Psoas muscle (tissue), 8 donors: ENCODE measurements around the gene ARL15. TPM values are rescaled to one million over a fixed set of nuclear protein-coding genes. Genes with fewer than 3 reads are reported as not detected.

Experiments
- ATAC-seq, 4 donors: fragments of 200-7000 bp; cut with Tn5 transposase; one replicate each; pipeline ENCODE4 v1.9.1; 2020; ENCODE audit warnings: moderate library complexity in 3 of 4, mild to moderate bottlenecking in 2 of 4
- DNase-seq, 2 donors: peaks; one replicate each; pipeline ENCODE4 v3.0.0-alpha.2; 2020
- H3K27ac ChIP-seq: fragments of 200-600 bp; one replicate; pipeline ENCODE4 v1.8.0; 2022
- H3K27me3 ChIP-seq, 3 donors: fragments of 200-600 bp in 1 of 3; one replicate each; pipeline versions ENCODE4 v1.6.1 to v1.8.0; 2013 to 2022; ENCODE audit warnings: low read length in 2 of 3, mild to moderate bottlenecking in 2 of 3, moderate library complexity in 1 of 3; ENCODE audit not compliant: insufficient read depth in 3 of 3
- H3K36me3 ChIP-seq, 2 donors: fragments of 200-600 bp in 1 of 2; one replicate each; pipeline versions ENCODE4 v1.6.1 to v1.8.0; 2013 to 2022; ENCODE audit warnings: low read depth in 1 of 2, mild to moderate bottlenecking in 1 of 2, moderate library complexity in 1 of 2; ENCODE audit not compliant: insufficient read depth in 1 of 2
- H3K4me1 ChIP-seq: fragments of 200-600 bp; one replicate; pipeline ENCODE4 v1.8.0; 2022
- H3K4me3 ChIP-seq: fragments of 200-600 bp; one replicate; pipeline ENCODE4 v1.8.0; 2022; ENCODE audit warnings: mild to moderate bottlenecking
- H3K9me3 ChIP-seq: fragments of 200-600 bp; one replicate; pipeline ENCODE4 v1.8.0; 2022
- WGBS, 3 donors: extraction: QIAGEN DNeasy Blood & Tissue Kit; methylation state at CpG; one replicate each; pipeline versions ENCODE4 v1.1.6 to v1.1.7; 2013; 5-methylcytosine and 5-hydroxymethylcytosine counted together
- intact Hi-C, 2 donors: fragments of 100-400 bp; cut with DNase I; formaldehyde crosslinking; loops; one replicate each; pipeline versions ENCODE4 v1.11.0 to v1.14.2; 2022
- polyA plus RNA-seq, 3 donors: library from polyadenylated mRNA; stranded (reverse); fragments of 200-250 nt; gene quantifications; one replicate each; pipeline ENCODE4 v1.2.3, GENCODE V29; 2013
- total RNA-seq, 4 donors: library from RNA; stranded (reverse); fragmentation: NEBNext Ultra II Directional in 2 of 4; extraction: Animal tissue kit (Norgen Biotek cat#: 25700) in 2 of 4; gene quantifications; one replicate each; pipeline versions ENCODE4 v1.2.1 to v1.2.4, GENCODE V29; 2021 to 2023
- TF ChIP-seq, protein P1 (sequence below): fragments of 200-600 bp; IDR thresholded peaks from one replicate; pipeline ENCODE4 v1.8.0; 2022; ENCODE audit warnings: antibody characterized with exemption
- donor health status: healthy with polysubstance abuse.
- donor health status: DM: no; HTN: no; CAD: no; lungs with moderate emphysema.
- donor health status: Bipolar disorder and iron deficiency.
- donor health status: healthy.
- donor health status: DM: yes; HTN: yes; CAD: no.
- donor health status: DM: no; HTN: no; CAD: no.
- donor health status: DM: no; HTN: no; CAD: no.
- donor health status: DM: yes; HTN: yes; CAD: no.

ARL15 gene
- total and polyA plus RNA-seq, 7 donors, result 2.5 to 8.9 (median 4.6) TPM

- TF ChIP-seq, protein P1, sequence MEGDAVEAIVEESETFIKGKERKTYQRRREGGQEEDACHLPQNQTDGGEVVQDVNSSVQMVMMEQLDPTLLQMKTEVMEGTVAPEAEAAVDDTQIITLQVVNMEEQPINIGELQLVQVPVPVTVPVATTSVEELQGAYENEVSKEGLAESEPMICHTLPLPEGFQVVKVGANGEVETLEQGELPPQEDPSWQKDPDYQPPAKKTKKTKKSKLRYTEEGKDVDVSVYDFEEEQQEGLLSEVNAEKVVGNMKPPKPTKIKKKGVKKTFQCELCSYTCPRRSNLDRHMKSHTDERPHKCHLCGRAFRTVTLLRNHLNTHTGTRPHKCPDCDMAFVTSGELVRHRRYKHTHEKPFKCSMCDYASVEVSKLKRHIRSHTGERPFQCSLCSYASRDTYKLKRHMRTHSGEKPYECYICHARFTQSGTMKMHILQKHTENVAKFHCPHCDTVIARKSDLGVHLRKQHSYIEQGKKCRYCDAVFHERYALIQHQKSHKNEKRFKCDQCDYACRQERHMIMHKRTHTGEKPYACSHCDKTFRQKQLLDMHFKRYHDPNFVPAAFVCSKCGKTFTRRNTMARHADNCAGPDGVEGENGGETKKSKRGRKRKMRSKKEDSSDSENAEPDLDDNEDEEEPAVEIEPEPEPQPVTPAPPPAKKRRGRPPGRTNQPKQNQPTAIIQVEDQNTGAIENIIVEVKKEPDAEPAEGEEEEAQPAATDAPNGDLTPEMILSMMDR, result no peak
- intact Hi-C loops, result no loop called here
- H3K27me3 ChIP-seq, result no peaks in the 10 kb centered on the region
- no peaks in the 10 kb centered on the region for H3K36me3 ChIP-seq
- no peak overlapping the region for H3K27ac ChIP-seq
- ATAC-seq (no peak), DNase-seq (no peak)
- 54 to 66% (median 64%) methylated on average over 5 of the region's 5 CpGs for WGBS, 3 donors
- no peak overlapping the region for H3K4me3 ChIP-seq
- H3K4me1 ChIP-seq, result no peaks in the 10 kb centered on the region
- H3K9me3 ChIP-seq, result no peaks in the 10 kb centered on the region
Observed at GRCh38 chr5:54136516-54137440, 173.6 kb downstream of the ARL15 start.

GRCh38 chr5:54135042-54135441, 175.3 kb downstream of the ARL15 start:
- Histone ChIP-seq H3K4me3 (no peak overlapping the region), H3K27me3 (no peaks in the 10 kb centered on the region), H3K27ac (no peak overlapping the region), H3K4me1 (no peaks in the 10 kb centered on the region), H3K9me3 (no peaks in the 10 kb centered on the region), H3K36me3 (no peaks in the 10 kb centered on the region)
- intact Hi-C loops, result no loop called here
- WGBS, 3 donors, result 43 to 59% (median 58%) methylated on average over 2 of the region's 2 CpGs
- TF ChIP-seq, protein P1, result no peak
- DNase-seq (no peak), ATAC-seq (no peak)

DNA sequence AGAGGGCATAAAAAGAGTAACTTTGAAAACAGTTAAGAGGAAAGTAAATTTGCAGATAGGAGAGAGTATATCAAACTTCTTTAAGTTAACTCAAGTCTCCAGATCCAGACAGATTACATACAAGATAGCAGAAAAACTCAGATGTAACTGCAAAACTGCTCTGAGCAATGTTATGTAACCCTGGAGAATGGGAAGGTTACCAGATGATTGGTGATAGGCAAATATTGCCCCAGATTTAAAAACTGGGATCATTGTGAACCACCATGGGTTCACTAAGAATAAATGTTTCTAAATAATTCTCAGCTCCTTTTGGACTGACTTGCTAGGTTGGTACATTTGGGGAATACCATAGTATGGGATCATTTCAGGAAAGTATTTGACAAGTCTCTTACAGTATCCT, 176.5 kb downstream of the ARL15 start:
- Histone ChIP-seq H3K27me3 (no peaks in the 10 kb centered on the region), H3K36me3 (no peaks in the 10 kb centered on the region), H3K4me3 (no peak overlapping the region), H3K27ac (no peak overlapping the region), H3K4me1 (no peaks in the 10 kb centered on the region), H3K9me3 (no peaks in the 10 kb centered on the region)
- intact Hi-C loops, result loop anchor here in 1 of 2 donors (2.0 kb wide), 1 partner anchor 1061 kb away; no protein-coding TSS in a partner anchor
- ATAC-seq (no peak), DNase-seq (no peak)
- TF ChIP-seq, protein P1, result no peak

GRCh38 chr5:54120473-54120872, 189.9 kb downstream of the ARL15 start:
- Histone ChIP-seq H3K27me3 (no peaks in the 10 kb centered on the region), H3K4me1 (no peaks in the 10 kb centered on the region), H3K36me3 (no peaks in the 10 kb centered on the region), H3K27ac (no peak overlapping the region), H3K9me3 (no peaks in the 10 kb centered on the region), H3K4me3 (no peak overlapping the region)
- DNase-seq (no peak), ATAC-seq (no peak)
- 45 to 68% (median 54%) methylated on average over 2 of the region's 2 CpGs for WGBS, 3 donors
- intact Hi-C loops, result no loop called here
- TF ChIP-seq, protein P1, result no peak
